ENCODE data around the gene GOLT1A. TPM values are rescaled to one million over a fixed set of nuclear protein-coding genes. Genes with fewer than 3 reads are reported as not detected.

GOLT1A gene
- total and polyA plus RNA-seq, 2 donors: 2.1 to 9.1 TPM

DNA sequence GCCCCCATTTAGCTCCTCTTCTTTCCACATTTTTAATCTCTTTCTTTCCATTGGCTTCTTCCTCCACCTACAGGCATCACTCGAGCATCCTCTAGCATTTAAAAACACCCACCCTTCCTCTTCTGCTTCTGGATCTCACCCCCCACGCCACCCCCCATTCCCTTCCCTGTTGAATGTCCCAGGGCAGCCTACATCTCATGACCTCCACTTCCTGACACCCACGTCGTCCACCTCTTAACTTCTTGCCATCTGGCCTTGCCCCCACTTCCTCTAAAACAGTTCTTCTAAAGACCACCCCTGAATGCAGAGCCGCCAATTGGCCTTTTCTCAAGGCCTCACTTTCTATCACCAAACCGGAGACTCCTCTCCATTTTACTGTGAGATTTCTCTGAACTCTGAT lies 55.8 kb downstream of the GOLT1A start:
- Histone ChIP-seq H3K4me1 (ENCODE audit: insufficient read depth) (no peaks in the 10 kb centered on the region), H3K4me3 (ENCODE audit: low read depth, low read length) (no peak overlapping the region), H3K36me3 (ENCODE audit: insufficient read depth) (no peaks in the 10 kb centered on the region), H3K27ac (ENCODE audit: low read depth) (no peak overlapping the region)
- WGBS: 66% methylated on average over 6 of the region's 6 CpGs
- DNase-seq (ENCODE audit: extremely low spot score): no peak

DNA sequence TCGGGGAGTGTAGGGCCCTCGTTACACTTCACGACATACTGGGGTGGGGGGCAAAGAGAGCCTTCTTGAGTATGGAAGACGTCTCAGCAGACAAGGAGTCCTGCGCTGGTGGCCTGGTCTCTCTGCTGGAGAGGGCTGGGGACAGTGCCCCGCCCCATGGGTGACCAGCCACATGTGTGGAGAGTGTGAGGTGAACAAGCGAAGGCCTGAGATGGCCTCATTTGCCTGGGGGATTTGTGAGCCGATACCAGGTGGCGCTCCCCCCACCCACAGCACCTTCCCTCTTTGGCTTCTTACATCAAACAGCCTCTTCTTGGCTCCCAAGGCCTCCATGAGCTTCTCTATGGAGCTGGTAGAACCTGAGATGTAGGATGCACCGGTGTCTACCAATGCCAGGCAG lies 57.9 kb downstream of the GOLT1A start:
- H3K4me1 ChIP-seq (ENCODE audit: insufficient read depth): no peaks in the 10 kb centered on the region
- 89% methylated on average over 10 of the region's 10 CpGs for WGBS
- no peak for DNase-seq (ENCODE audit: extremely low spot score)
- no peak overlapping the region for H3K27ac ChIP-seq (ENCODE audit: low read depth)
- no peak overlapping the region for H3K4me3 ChIP-seq (ENCODE audit: low read depth, low read length)
- no peaks in the 10 kb centered on the region for H3K36me3 ChIP-seq (ENCODE audit: insufficient read depth)

DNA sequence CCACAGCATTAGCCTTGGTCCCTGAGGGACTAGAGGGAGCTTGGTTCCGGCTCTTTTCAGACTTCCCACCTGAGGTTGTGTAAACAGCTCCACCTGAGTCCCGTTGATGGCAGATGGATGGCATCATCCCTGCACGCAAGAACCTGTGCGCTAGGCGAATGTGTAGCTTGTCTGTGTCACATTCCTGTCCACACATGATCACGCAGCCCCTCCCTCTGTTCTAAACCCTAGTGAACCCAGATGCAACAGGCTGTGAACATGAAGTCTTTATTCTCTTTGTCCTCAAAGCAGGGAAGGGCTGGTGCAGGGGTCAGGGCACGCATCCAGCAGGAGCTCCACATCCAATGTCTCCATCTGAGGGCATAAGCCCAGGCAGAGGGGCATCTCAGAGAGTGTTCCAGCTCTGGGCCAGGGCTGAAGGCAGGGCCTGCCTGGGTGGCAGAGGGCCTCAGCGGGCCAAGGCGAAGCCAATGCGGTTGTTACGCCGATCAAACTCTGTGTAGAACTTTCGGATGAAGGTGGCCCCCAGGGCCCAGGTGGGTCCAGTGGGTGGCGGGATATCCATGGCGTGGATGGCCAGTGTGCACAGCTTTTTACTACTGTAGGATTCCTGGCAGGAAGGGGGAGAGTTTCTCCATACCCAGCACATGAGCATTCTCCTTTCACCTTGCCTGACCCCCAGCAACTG lies 59.1 kb downstream of the GOLT1A start:
- 88% methylated on average over 15 of the region's 15 CpGs for WGBS
- Histone ChIP-seq H3K4me3 (ENCODE audit: low read depth, low read length) (no peak overlapping the region), H3K4me1 (ENCODE audit: insufficient read depth) (no peaks in the 10 kb centered on the region), H3K27ac (ENCODE audit: low read depth) (no peak overlapping the region), H3K36me3 (ENCODE audit: insufficient read depth) (no peaks in the 10 kb centered on the region)
- peak; percentile 36 for DNase-seq (ENCODE audit: extremely low spot score)

DNA sequence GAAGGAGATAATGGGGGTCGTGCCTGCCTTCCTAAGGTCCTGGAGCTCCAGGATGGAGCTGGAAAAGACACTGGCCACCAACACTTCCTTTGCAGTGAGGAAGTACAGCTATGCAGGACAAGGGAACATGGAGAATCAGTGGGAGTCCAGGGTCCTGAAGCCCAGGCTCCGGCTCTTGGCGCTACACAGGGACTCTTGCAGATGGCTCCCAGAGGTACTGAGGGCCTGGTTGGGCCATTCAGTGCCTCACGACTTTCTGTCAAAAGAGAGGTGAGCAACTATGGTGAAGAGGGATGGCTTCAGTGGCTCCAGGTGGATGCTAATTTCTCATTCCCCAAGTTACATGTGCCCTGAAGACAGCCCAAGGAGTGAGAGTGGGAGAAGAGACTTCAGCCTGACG lies 60.1 kb downstream of the GOLT1A start:
- H3K4me1 ChIP-seq (ENCODE audit: insufficient read depth): no peaks in the 10 kb centered on the region
- no peaks in the 10 kb centered on the region for H3K36me3 ChIP-seq (ENCODE audit: insufficient read depth)
- no peak overlapping the region for H3K27ac ChIP-seq (ENCODE audit: low read depth)
- 92% methylated on average over 5 of the region's 5 CpGs for WGBS
- H3K4me3 ChIP-seq (ENCODE audit: low read depth, low read length): no peak overlapping the region
- no peak for DNase-seq (ENCODE audit: extremely low spot score)

DNA sequence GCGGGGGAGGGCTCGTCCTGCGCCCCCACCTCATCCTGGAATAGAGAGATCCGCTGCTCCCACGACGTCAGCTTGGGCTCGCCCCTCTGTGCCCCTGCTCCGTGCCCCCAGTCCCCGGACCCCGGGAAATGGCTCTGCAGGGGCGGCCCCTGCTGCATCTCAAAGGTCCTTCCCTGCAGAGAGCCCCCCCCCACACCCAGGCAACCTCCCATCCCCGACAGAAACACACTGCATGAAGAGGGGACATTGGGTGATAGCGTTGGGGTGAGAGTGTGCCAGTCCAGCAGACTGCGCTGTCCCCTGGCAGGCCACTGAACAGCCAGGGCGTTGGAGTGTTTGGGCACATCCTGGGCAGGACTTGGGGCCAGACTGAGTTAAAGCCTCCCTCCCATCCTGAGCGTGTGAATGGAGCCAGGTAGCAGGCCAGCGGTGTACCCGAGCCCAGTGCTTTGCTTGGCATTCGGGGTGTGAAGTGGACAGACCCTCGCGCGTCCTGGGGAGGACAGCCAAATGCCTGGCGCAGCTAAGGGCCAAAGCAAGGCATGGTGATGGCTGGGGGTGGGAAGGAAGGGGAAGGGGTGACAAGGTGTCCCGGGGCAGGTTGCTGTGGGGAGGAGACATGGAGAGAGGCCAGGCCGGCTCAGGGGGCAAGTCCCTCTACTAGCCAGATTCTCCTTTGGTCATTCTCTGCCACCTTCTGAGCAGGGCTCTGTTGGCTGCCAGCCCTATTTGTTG lies 61.3 kb downstream of the GOLT1A start:
- H3K4me1 ChIP-seq (ENCODE audit: insufficient read depth): no peaks in the 10 kb centered on the region
- peak overlapping the region; percentile 70 for H3K4me3 ChIP-seq (ENCODE audit: low read depth, low read length)
- 30% methylated on average over 25 of the region's 25 CpGs for whole genome bisulfite sequencing
- H3K27ac ChIP-seq (ENCODE audit: low read depth): no peak overlapping the region
- no peaks in the 10 kb centered on the region for H3K36me3 ChIP-seq (ENCODE audit: insufficient read depth)
- DNase-seq (ENCODE audit: extremely low spot score): no peak

DNA sequence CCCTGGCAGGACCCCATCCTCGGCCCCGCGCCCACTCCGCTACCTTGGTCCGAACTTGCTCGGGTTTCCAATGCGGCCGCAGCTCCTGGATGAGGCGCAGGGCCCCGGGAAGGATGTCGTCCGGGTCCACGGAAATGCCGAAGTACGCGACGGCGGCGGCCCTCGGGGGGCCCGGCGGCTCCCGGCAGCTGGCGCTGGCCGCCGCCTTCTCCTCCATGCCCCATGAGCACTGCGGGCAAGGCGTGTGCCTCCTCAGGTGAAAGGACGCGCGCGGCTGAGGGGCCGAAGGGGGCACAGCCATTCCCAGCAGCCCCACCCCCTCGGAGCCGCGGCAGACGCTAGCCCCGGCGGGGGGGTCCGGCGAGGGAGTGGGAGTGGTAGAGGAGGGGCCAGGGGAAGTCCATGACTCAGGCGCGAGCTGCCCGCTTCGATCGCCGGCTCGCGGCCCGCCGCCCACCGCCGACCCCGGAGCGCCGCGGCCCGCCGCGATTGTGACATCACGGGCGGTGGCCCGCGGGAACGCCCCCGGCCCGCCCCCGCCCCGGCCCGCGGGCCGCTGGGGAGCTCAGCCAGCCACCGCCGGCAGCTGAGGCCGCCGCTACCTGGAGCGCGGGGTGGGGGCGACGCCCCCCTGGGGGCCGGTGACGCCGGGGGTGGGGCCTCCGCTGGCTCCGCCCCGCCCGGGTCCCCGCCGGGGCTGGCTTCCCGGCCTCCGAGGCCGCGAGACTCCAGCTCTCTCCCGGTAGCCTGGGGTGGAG lies 62.1 kb downstream of the GOLT1A start, which contains the start of gene ETNK2:
ETNK2 (minus strand) TSS at position 493 of the 758 bp plus-strand sequence; CDS start at position 301, 192 bp downstream.
- Histone ChIP-seq H3K4me3 (ENCODE audit: low read depth, low read length) (peak within 1 kb of the TSS; percentile 70), H3K4me1 (ENCODE audit: insufficient read depth) (no peaks in the 10 kb centered on the region), H3K36me3 (ENCODE audit: insufficient read depth) (no peaks in the 10 kb centered on the region), H3K27ac (ENCODE audit: low read depth) (peak within 1 kb of the TSS; percentile 55)
- DNase-seq (ENCODE audit: extremely low spot score): no peak
- WGBS: under 1% methylated on average over 93 of the region's 94 CpGs

DNA sequence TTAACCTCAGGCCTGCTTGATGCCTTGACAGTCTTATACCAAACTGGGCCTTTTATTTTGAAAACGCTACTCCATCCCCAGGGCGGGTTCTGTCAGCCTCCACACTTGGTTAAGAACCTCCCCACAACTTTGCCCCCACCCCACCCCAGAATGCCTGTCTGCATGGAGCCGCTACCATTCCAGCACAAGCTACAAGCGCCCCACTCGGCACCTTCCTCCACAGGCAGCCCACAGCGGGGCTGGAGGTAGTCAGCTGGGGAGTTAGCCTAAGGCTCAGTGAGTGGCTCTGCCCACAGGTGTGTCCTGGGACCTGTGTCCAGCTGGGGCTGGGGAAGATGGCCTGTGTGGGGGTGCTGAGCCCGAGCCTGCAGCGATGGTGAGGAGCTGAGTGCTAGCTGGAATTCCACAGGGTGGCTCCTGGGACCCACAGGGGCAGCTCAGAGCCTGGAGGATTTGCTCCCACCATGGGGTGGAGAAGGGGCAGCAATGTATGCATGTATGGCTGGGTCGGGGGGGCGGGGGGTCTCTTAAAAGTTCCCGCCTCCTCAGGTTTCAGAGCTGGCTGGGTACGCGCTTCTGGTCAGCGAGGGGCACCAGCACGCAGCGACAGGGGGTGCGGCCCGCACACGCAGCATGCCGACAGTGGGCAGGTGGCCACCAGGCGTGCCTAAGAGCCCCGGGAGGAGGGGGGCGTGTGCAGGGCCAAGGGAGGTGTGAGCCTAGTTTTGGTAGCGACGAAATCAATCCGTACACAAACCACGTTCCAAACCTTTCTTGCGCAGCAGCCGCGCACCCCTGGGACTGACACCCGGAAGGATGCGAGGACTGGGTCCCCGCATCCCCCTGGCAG lies 62.9 kb downstream of the GOLT1A start:
- 26% methylated on average over 33 of the region's 33 CpGs for WGBS
- DNase-seq (ENCODE audit: extremely low spot score): no peak
- Histone ChIP-seq H3K4me1 (ENCODE audit: insufficient read depth) (no peaks in the 10 kb centered on the region), H3K36me3 (ENCODE audit: insufficient read depth) (no peaks in the 10 kb centered on the region), H3K27ac (ENCODE audit: low read depth) (peak overlapping the region; percentile 55), H3K4me3 (ENCODE audit: low read depth, low read length) (peak overlapping the region; percentile 70)

DNA sequence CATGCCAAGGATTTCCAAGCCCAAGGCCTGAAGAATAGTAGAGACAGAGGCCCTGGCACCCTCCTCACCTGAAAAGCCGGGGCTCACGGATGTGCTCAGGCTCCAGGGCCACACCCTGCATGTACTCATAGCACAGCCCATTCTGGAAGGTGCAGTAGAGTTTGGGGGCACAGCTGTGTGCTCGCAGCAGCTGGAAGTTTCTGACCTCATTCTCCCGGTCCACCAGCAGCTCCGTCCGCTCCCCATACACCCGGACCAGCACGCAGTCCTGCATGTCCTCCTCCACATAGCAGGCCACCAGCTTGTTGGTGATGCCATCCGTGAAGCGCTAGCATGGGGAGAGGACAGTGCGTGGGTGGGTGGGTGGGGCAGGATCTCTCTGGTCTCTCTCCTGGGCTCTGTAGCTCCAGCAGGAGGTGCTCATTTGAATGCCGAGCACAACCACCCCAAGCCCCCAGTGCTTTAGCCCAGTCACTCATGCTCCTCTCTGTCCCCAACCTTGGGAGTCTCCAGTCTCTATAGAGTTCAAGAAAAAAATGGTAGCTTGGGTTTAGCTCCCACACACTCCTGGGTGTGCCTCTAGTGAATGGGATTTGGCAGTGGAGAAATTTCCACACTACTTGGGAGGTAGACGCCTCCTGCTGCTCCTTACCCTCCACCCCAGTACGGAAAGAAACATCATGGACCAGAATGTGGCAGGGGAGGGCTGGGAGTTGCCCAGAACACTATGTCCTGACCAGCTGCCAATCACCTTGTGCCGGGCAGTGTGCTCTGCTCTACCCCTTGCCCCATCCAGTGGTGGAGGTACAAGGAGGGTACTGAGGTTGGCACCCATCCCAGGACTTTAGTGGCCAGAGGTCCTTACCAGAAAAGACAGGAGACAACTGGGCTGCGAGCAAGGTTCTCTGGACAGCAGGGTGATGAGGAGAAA lies 63.9 kb downstream of the GOLT1A start:
- Histone ChIP-seq H3K4me1 (ENCODE audit: insufficient read depth) (no peaks in the 10 kb centered on the region), H3K27ac (ENCODE audit: low read depth) (no peak overlapping the region), H3K36me3 (ENCODE audit: insufficient read depth) (no peaks in the 10 kb centered on the region), H3K4me3 (ENCODE audit: low read depth, low read length) (no peak overlapping the region)
- DNase-seq (ENCODE audit: extremely low spot score): no peak
- WGBS: 78% methylated on average over 16 of the region's 16 CpGs

DNA sequence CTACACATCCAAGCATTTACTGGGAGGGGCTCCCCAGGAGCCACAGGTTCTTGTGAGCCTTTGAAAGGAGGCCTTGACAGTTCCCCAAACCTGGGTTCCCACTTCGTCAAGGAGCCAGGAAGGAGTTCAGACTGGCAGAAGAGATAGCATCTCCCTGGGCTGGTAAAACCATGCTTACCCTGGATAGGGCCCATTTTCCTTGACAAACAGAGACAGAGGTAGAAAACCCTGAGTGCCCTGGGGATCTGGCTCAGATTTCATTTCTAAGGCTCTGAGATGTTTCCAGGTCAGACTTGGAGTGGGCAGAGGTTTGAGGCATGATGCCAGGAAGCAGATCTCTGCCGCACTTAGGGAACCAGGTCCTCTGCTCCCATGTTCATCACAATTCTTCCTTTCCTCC lies 64.7 kb downstream of the GOLT1A start:
- no peak for DNase-seq (ENCODE audit: extremely low spot score)
- no peak overlapping the region for H3K27ac ChIP-seq (ENCODE audit: low read depth)
- no peaks in the 10 kb centered on the region for H3K36me3 ChIP-seq (ENCODE audit: insufficient read depth)
- no peak overlapping the region for H3K4me3 ChIP-seq (ENCODE audit: low read depth, low read length)
- WGBS: 81% methylated on average over 2 of the region's 2 CpGs
- H3K4me1 ChIP-seq (ENCODE audit: insufficient read depth): no peaks in the 10 kb centered on the region

Other genes starting within 250 kb of the GOLT1A start
- gene SOX13, start 140.9 kb downstream of the GOLT1A start, total RNA-seq: 12.8 TPM
- 41.9 TPM for gene SOX13, start 140.9 kb downstream of the GOLT1A start, polyA plus RNA-seq
- gene ETNK2, start 61.9 kb downstream of the GOLT1A start, total RNA-seq: 7.7 TPM
- gene ETNK2, start 61.9 kb downstream of the GOLT1A start, polyA plus RNA-seq: 25.8 TPM
- gene REN, start 47.7 kb downstream of the GOLT1A start, total RNA-seq: 0.26 TPM
- gene REN, start 47.7 kb downstream of the GOLT1A start, polyA plus RNA-seq: 0.41 TPM
- gene KISS1, start 17.5 kb downstream of the GOLT1A start, total RNA-seq: not detected
- 1.3 TPM for gene KISS1, start 17.5 kb downstream of the GOLT1A start, polyA plus RNA-seq
- 15.1 TPM for gene PLEKHA6, start 145.9 kb upstream of the GOLT1A start, total RNA-seq
- gene PLEKHA6, start 145.9 kb upstream of the GOLT1A start, polyA plus RNA-seq: 9.5 TPM
- 45.2 TPM for gene PPP1R15B, start 197.8 kb upstream of the GOLT1A start, total RNA-seq
- gene PPP1R15B, start 197.8 kb upstream of the GOLT1A start, polyA plus RNA-seq: 28.3 TPM

Measured in urinary bladder (tissue), 4 donors.